HG03442 (cell line): Measurements from ENCODE around the gene CTDSP1.

Experiments
- ATAC-seq: cut with Tn5 transposase; IDR thresholded peaks from one replicate; pipeline ENCODE4 v1.9.1; 2021; ENCODE audit warnings: mild to moderate bottlenecking, moderate library complexity; ENCODE audit not compliant: unreplicated experiment

The CTDSP1 gene

GRCh38 chr2:218398437-218399390 is 954 bp upstream of the CTDSP1 start:
- ATAC-seq, result peak; percentile 21

- ATAC-seq, result no peak
Observed at GRCh38 chr2:218400167-218400929, 680 bp downstream of the CTDSP1 start.

- ATAC-seq, result no peak
Observed at GRCh38 chr2:218400930-218401881, 1.5 kb downstream of the CTDSP1 start.

- no peak for ATAC-seq
Observed at GRCh38 chr2:218401890-218402289, 2.2 kb downstream of the CTDSP1 start.

GRCh38 chr2:218402491-218402901 is 2.8 kb downstream of the CTDSP1 start:
- no peak for ATAC-seq

GRCh38 chr2:218402911-218403411 is 3.3 kb downstream of the CTDSP1 start:
- ATAC-seq, result no peak

GRCh38 chr2:218403810-218404209 is 4.1 kb downstream of the CTDSP1 start:
- ATAC-seq, result no peak

- ATAC-seq, result no peak
Observed at GRCh38 chr2:218404351-218405085, 4.8 kb downstream of the CTDSP1 start.

- ATAC-seq, result no peak
Observed at GRCh38 chr2:218405086-218405745, 5.5 kb downstream of the CTDSP1 start.

- peak; percentile 13 for ATAC-seq
Observed at GRCh38 chr2:218405746-218406208, 6.1 kb downstream of the CTDSP1 start.

GRCh38 chr2:218406209-218406948 is 6.7 kb downstream of the CTDSP1 start:
- peak; percentile 84 for ATAC-seq

- peak; percentile 2 for ATAC-seq
Observed at GRCh38 chr2:218406949-218407618, 7.4 kb downstream of the CTDSP1 start.

GRCh38 chr2:218407717-218408116 is 8.0 kb downstream of the CTDSP1 start:
- ATAC-seq, result no peak

- ATAC-seq, result no peak
Observed at GRCh38 chr2:218418321-218418716, 18.7 kb downstream of the CTDSP1 start.

- ATAC-seq, result no peak
Observed at GRCh38 chr2:218418717-218419458, 19.2 kb downstream of the CTDSP1 start, which contains the start of gene VIL1. TSS of gene VIL1 (plus strand) at chr2:218419123. CDS start at chr2:218423779, 4,656 bp downstream.

GRCh38 chr2:218419630-218420216 is 20.1 kb downstream of the CTDSP1 start:
- no peak for ATAC-seq

- no peak for ATAC-seq
Observed at GRCh38 chr2:218421027-218421426, 21.4 kb downstream of the CTDSP1 start.
